Measurements from ENCODE around the gene NAA80. TPM values are rescaled to one million over a fixed set of nuclear protein-coding genes. Genes with fewer than 3 reads are reported as not detected.

NAA80 gene
- total and polyA plus RNA-seq, 2 of the 8 experiments (the other 6 are each of a cell fraction or from before 2014, with no cell fraction given) = 11.3 to 16.7 TPM

- TF ChIP-seq GABPA (IDR thresholded peaks at IDR 0.05; ENCODE audit: borderline replicate concordance, insufficient read depth, low read length) (no peak), BACH1 (IDR thresholded peaks at IDR 0.05; ENCODE audit: low read length) (no peak), BCL11A (IDR thresholded peaks at IDR 0.05; ENCODE audit: low read depth in 2 of 2, low read length in 2 of 2) (no peak), EGR1 (IDR thresholded peaks at IDR 0.05; ENCODE audit: borderline replicate concordance, low read depth, low read length) (no peak), CHD7 (IDR thresholded peaks at IDR 0.05; ENCODE audit: insufficient replicate concordance, low read length) (no peak), SP1 (IDR thresholded peaks at IDR 0.05; ENCODE audit: low read depth, low read length) (no peak), MAX (IDR thresholded peaks at IDR 0.05) (no peak), BRCA1 (IDR thresholded peaks at IDR 0.05; ENCODE audit: low read depth, low read length) (no peak)
These were observed 38.2 kb downstream of the NAA80 start (continued) for GRCh38 chr3:50260942-50261441.

All from H1 (cell line).